GM18517 (cell line): Measurements from ENCODE around the gene LRRC74B.
"Not testable (repeated sequence)": the region's sequence is repeated elsewhere in the genome, so short reads cannot be mapped to it uniquely, and the experiment has no call there.

Experiments used
- ATAC-seq: cut with Tn5 transposase; IDR thresholded peaks from one replicate; pipeline ENCODE4 v1.9.1; 2021; ENCODE audit warnings: mild to moderate bottlenecking, moderate library complexity; ENCODE audit not compliant: unreplicated experiment

The LRRC74B gene

GRCh38 chr22:21031545-21032036, 14.2 kb upstream of the LRRC74B start:
- no peak for ATAC-seq

GRCh38 chr22:21032037-21032867, 13.5 kb upstream of the LRRC74B start, which contains the start of gene SLC7A4:
TSS of gene SLC7A4 (minus strand) at chr22:21032561. CDS start at chr22:21031812, 749 bp downstream.
- ATAC-seq = no peak

GRCh38 chr22:21032868-21033688, 12.7 kb upstream of the LRRC74B start:
- ATAC-seq = no peak

GRCh38 chr22:21033895-21034294, 11.9 kb upstream of the LRRC74B start:
- no peak for ATAC-seq

GRCh38 chr22:21034989-21035388, 10.8 kb upstream of the LRRC74B start:
- ATAC-seq = no peak

- ATAC-seq = no peak
Observed at GRCh38 chr22:21038405-21038804, 7.3 kb upstream of the LRRC74B start.

- not testable (repeated sequence) for ATAC-seq
Observed at GRCh38 chr22:21039158-21039557, 6.6 kb upstream of the LRRC74B start.

GRCh38 chr22:21041937-21042336, 3.8 kb upstream of the LRRC74B start:
- no peak for ATAC-seq

- ATAC-seq = no peak
Observed at GRCh38 chr22:21042978-21043859, 2.5 kb upstream of the LRRC74B start.

- ATAC-seq = no peak
Observed at GRCh38 chr22:21043860-21044535, 1.7 kb upstream of the LRRC74B start.

GRCh38 chr22:21044931-21045584, 688 bp upstream of the LRRC74B start:
- no peak for ATAC-seq

- no peak for ATAC-seq
Observed at GRCh38 chr22:21047035-21047661, 1.4 kb downstream of the LRRC74B start.

- ATAC-seq = no peak
Observed at GRCh38 chr22:21047730-21048129, 2.0 kb downstream of the LRRC74B start.

GRCh38 chr22:21048448-21048847, 2.7 kb downstream of the LRRC74B start:
- ATAC-seq = not testable (repeated sequence)

- not testable (repeated sequence) for ATAC-seq
Observed at GRCh38 chr22:21048965-21049364, 3.2 kb downstream of the LRRC74B start.

GRCh38 chr22:21051145-21051830, 5.5 kb downstream of the LRRC74B start:
- no peak for ATAC-seq

GRCh38 chr22:21051831-21052400, 6.2 kb downstream of the LRRC74B start:
- ATAC-seq = no peak
